Testis (tissue), 5 donors: ENCODE results near the gene RSKR. TPM values are rescaled to one million over a fixed set of nuclear protein-coding genes. Genes with fewer than 3 reads are reported as not detected.
A peak's percentile ranks its signal among the peaks of the same experiment; 100 is the strongest.
"Not testable (repeated sequence)": the region's sequence is repeated elsewhere in the genome, so short reads cannot be mapped to it uniquely, and the experiment has no call there.

ENCODE experiments used
- DNase-seq: peaks from one replicate; pipeline ENCODE4 v3.0.0-alpha.2; 2019
- H3K27ac ChIP-seq, 2 donors: fragments of 200-600 bp; sonication (generic); one replicate each; pipeline ENCODE4 v1.5.1; 2019
- H3K27me3 ChIP-seq: fragments of 200-600 bp; sonication (generic); one replicate; pipeline ENCODE4 v1.5.1; 2019
- H3K36me3 ChIP-seq: fragments of 200-600 bp; sonication (generic); one replicate; pipeline ENCODE4 v1.5.1; 2017; ENCODE audit warnings: low read depth; ENCODE audit errors: missing control alignments
- H3K4me1 ChIP-seq: fragments of 200-600 bp; sonication (generic); one replicate; pipeline ENCODE4 v1.5.1; 2019
- H3K4me3 ChIP-seq, 2 donors: fragments of 200-600 bp; sonication (generic); one replicate each; pipeline ENCODE4 v1.5.1; 2017 to 2019
- H3K9me3 ChIP-seq: fragments of 200-600 bp; sonication (generic); one replicate; pipeline ENCODE4 v1.5.1; 2017
- CTCF ChIP-seq, 3 experiments: fragments of 450-650 bp in 2 of 3; fragments of 200-600 bp in 1 of 3; sonication (generic) in 1 of 3; IDR thresholded peaks; one replicate each; pipeline ENCODE4 v1.5.1; 2016 to 2019; ENCODE audit warnings: antibody characterized with exemption in 3 of 3, mild to moderate bottlenecking in 2 of 3, moderate library complexity in 1 of 3
- POLR2A ChIP-seq: fragments of 450-650 bp; IDR thresholded peaks from one replicate; pipeline ENCODE4 v1.6.1; 2017; ENCODE audit warnings: antibody characterized with exemption, mild to moderate bottlenecking, moderate library complexity
- WGBS, 2 donors: methylation state at CpG; one replicate each; pipeline ENCODE4 v1.1.5; 2018; 5-methylcytosine and 5-hydroxymethylcytosine counted together
- intact Hi-C: fragments of 100-400 bp; cut with DNase I; formaldehyde crosslinking; loops from one replicate; pipeline ENCODE4 v1.15.1; 2023; ENCODE audit warnings: low total_unique reads
- long read RNA-seq, 2 donors: transcript quantifications; one replicate each; lab custom pipeline, GENCODE V29; 2026
- polyA plus RNA-seq: library from polyadenylated mRNA; stranded (reverse); fragments of 350-450 nt; fragmentation: Illumina TruSeq; extraction: RNeasy Lipid Tissue Mini Kit (QIAGEN cat#74804); gene quantifications from one replicate; pipeline ENCODE4 v1.2.3, GENCODE V29; 2014; ENCODE audit warnings: low read depth, low replicate concordance; ENCODE audit not compliant: insufficient read depth
- total RNA-seq, 2 donors: library from RNA; depleted of rRNA; stranded (reverse); fragments of >200 nt; gene quantifications; one replicate each; pipeline ENCODE4 v1.2.3, GENCODE V29; 2016

RSKR gene
- total RNA-seq: 10 to 100 TPM; 38.0 to 41.7 TPM
- polyA plus RNA-seq: 18.1 TPM
- long read RNA-seq, donor 1, transcript SGK494-211 (1 exons, 2,975 nt): major isoform, 10 of 10 reads
- long read RNA-seq, donor 1, partial matches to known transcripts: 0 of 10 reads
- long read RNA-seq, donor 1, other reads (novel, unspliced or antisense): 0 of 10 reads
- long read RNA-seq, donor 2, partial matches to known transcripts: 0 of 2 reads
- long read RNA-seq, donor 2, other reads (novel, unspliced or antisense): 0 of 2 reads

- H3K4me1 ChIP-seq: no peaks in the 10 kb centered on the region
- intact Hi-C loops: no loop called here
These were observed at the start of gene RSKR for GRCh38 chr17:28613931-28614381. Gene RSKR, minus strand, starts transcription at chr17:28614185. Its CDS starts 24 bp downstream, at chr17:28614161.

GRCh38 chr17:28663723-28664122, 49.7 kb upstream of the RSKR start:
- no peak for TF ChIP-seq POLR2A
- no peak for TF ChIP-seq CTCF (IDR thresholded peaks at IDR 0.05)
- no peaks in the 10 kb centered on the region for H3K36me3 ChIP-seq
- no peak overlapping the region for H3K4me3 ChIP-seq
- peaks cover 32% of the 10 kb centered on the region for H3K4me1 ChIP-seq
- peak; percentile 58 for DNase-seq
- no peaks in the 10 kb centered on the region for H3K27me3 ChIP-seq
- H3K27ac ChIP-seq: peak overlapping the region in 1 of 2 donors; percentile 16
- H3K9me3 ChIP-seq: no peaks in the 10 kb centered on the region
- intact Hi-C loops: no loop called here

More at GRCh38 chr17:28613931-28614381, at the start of gene RSKR:
- Histone ChIP-seq H3K9me3 (no peaks in the 10 kb centered on the region), H3K36me3 (no peaks in the 10 kb centered on the region), H3K27ac (no peak within 1 kb of the TSS), H3K4me3 (no peak within 1 kb of the TSS), H3K27me3 (no peaks in the 10 kb centered on the region)
- DNase-seq: no peak
- no peak for TF ChIP-seq CTCF (IDR thresholded peaks at IDR 0.05)
- no peak for TF ChIP-seq POLR2A
- WGBS, 2 donors: 69 to 75% methylated on average over 5 of the region's 5 CpGs

GRCh38 chr17:28662527-28662829, 48.5 kb upstream of the RSKR start:
- no peaks in the 10 kb centered on the region for H3K27me3 ChIP-seq
- DNase-seq: no peak
- H3K27ac ChIP-seq: peak overlapping the region; percentile 96 to 99
- 0% methylated on average over 10 of the region's 10 CpGs for WGBS, 2 donors
- TF ChIP-seq POLR2A (no peak), CTCF (IDR thresholded peaks at IDR 0.05) (no peak)
- intact Hi-C loops: no loop called here
- peak overlapping the region; percentile 70 to 94 for H3K4me3 ChIP-seq
- no peaks in the 10 kb centered on the region for H3K9me3 ChIP-seq
- peaks cover 32% of the 10 kb centered on the region for H3K4me1 ChIP-seq
- no peaks in the 10 kb centered on the region for H3K36me3 ChIP-seq

GRCh38 chr17:28661635-28662526, 47.9 kb upstream of the RSKR start, which contains the start of the genes SDF2 and SUPT6H:
Gene SDF2, minus strand, starts transcription at chr17:28661906. Its CDS starts 30 bp downstream, at chr17:28661876.
Gene SUPT6H, plus strand, starts transcription at chr17:28662205. Its CDS starts 11,197 bp downstream, at chr17:28673402.
- Histone ChIP-seq H3K4me3 (peak within 1 kb of the TSS; percentile 70 to 94), H3K27ac (peak within 1 kb of the TSS; percentile 96 to 99), H3K4me1 (peaks cover 32% of the 10 kb centered on the region), H3K9me3 (no peaks in the 10 kb centered on the region), H3K27me3 (no peaks in the 10 kb centered on the region), H3K36me3 (no peaks in the 10 kb centered on the region)
- DNase-seq: peak; percentile 96
- no peak for TF ChIP-seq CTCF (IDR thresholded peaks at IDR 0.05)
- TF ChIP-seq POLR2A: peak; percentile 78
- WGBS, 2 donors: 0 to 1% methylated on average over 36 to 66 of the region's 66 CpGs
- intact Hi-C loops: no loop called here

GRCh38 chr17:28659497-28659881, 45.5 kb upstream of the RSKR start:
- H3K9me3 ChIP-seq, intact Hi-C loops, H3K27me3 ChIP-seq, H3K4me3 ChIP-seq, DNase-seq, H3K27ac ChIP-seq, H3K36me3 ChIP-seq: not testable (repeated sequence)
- H3K4me1 ChIP-seq: peaks cover 24% of the 10 kb centered on the region
- WGBS, 2 donors: 95 to 100% methylated on average over 6 to 22 of the region's 23 CpGs

GRCh38 chr17:28658766-28659496, 44.9 kb upstream of the RSKR start:
- H3K9me3 ChIP-seq, H3K4me3 ChIP-seq, DNase-seq, H3K27ac ChIP-seq, H3K36me3 ChIP-seq, H3K27me3 ChIP-seq, intact Hi-C loops: not testable (repeated sequence)
- peaks cover 18% of the 10 kb centered on the region for H3K4me1 ChIP-seq
- 95 to 97% methylated on average over 22 to 34 of the region's 46 CpGs for WGBS, 2 donors

- H3K4me3 ChIP-seq, DNase-seq, intact Hi-C loops, H3K9me3 ChIP-seq, H3K36me3 ChIP-seq, H3K27me3 ChIP-seq, H3K27ac ChIP-seq: not testable (repeated sequence)
- H3K4me1 ChIP-seq: peaks cover 13% of the 10 kb centered on the region
- WGBS, 2 donors: 77 to 85% methylated on average over 5 to 8 of the region's 8 CpGs
These were observed 44.4 kb upstream of the RSKR start for GRCh38 chr17:28658342-28658741.
